K562 (cell line): ENCODE measurements around the gene DLG3.

Experiments used
- COPS2 ChIP-seq: fragments of 450-650 bp; conservative IDR thresholded peaks from 2 replicates; pipeline ENCODE4 v1.6.1; 2016; ENCODE audit warnings: mild to moderate bottlenecking, moderate library complexity
- CTCFL ChIP-seq: IDR thresholded peaks from 2 replicates; pipeline ENCODE4 v1.6.1; 2011; ENCODE audit warnings: borderline replicate concordance, low read depth, mild to moderate bottlenecking, moderate library complexity, low read length; ENCODE audit not compliant: insufficient read depth, poor library complexity, severe bottlenecking
- CUX1 ChIP-seq: fragments of 200-800 bp; sonication (Bioruptor generic); IDR thresholded peaks from 2 replicates; pipeline ENCODE4 v1.6.1; 2016; ENCODE audit warnings: missing genetic modification characterization, missing compliant biosample characterization
- EZH2 ChIP-seq: IDR thresholded peaks from 2 replicates; pipeline ENCODE4 v1.6.1; 2012; ENCODE audit warnings: low read depth, mild to moderate bottlenecking, inconsistent platforms, low read length, borderline replicate concordance
- FOXO4 ChIP-seq: fragments of 450-650 bp; formaldehyde crosslinking; IDR thresholded peaks from 2 replicates; pipeline ENCODE4 v1.4.0; 2020; ENCODE audit warnings: mild to moderate bottlenecking, moderate library complexity
- MAFK ChIP-seq: IDR thresholded peaks from 2 replicates; pipeline ENCODE4 v1.6.1; 2011; ENCODE audit warnings: low read length, improper control_type of control experiment
- POLR3A ChIP-seq: IDR thresholded peaks from 2 replicates; pipeline ENCODE4 v1.6.1; 2011; ENCODE audit warnings: borderline replicate concordance, mild to moderate bottlenecking, moderate library complexity; ENCODE audit not compliant: insufficient read length, insufficient read depth; ENCODE audit errors: extremely low read depth
- STAT5B ChIP-seq: fragments of 250-450 bp; sonication (Bioruptor Pico); IDR thresholded peaks from 2 replicates; pipeline ENCODE4 v1.8.0; 2021; ENCODE audit warnings: mild to moderate bottlenecking, inconsistent platforms
- ZBTB43 ChIP-seq: sonication (generic); formaldehyde crosslinking; IDR thresholded peaks from 2 replicates; pipeline ENCODE4 v1.8.0; 2023; ENCODE audit warnings: mild to moderate bottlenecking, missing genetic modification reagents
- ZNF175 ChIP-seq: fragments of 200-800 bp; sonication (Bioruptor generic); IDR thresholded peaks from 2 replicates; pipeline ENCODE4 v1.6.1; 2016; ENCODE audit warnings: low read depth, mild to moderate bottlenecking, missing genetic modification characterization, missing compliant biosample characterization

- TF ChIP-seq EZH2 (no peak), POLR3A (no peak), FOXO4 (CRISPR knock-in tag) (no peak), ZNF175 (CRISPR knock-in tag) (no peak), COPS2 (no peak), CTCFL (no peak), MAFK (no peak), CUX1 (CRISPR knock-in tag) (no peak), ZBTB43 (CRISPR knock-in tag) (no peak), STAT5B (CRISPR knock-in tag) (no peak)
Measured at GRCh38 chrX:70421618-70422017, 23.0 kb upstream of the DLG3 start.
